Type B pancreatic cell (in vitro differentiated cells): Measurements from ENCODE around the gene LDHB. TPM values are rescaled to one million over a fixed set of nuclear protein-coding genes. Genes with fewer than 3 reads are reported as not detected.
A peak's percentile ranks its signal among the peaks of the same experiment; 100 is the strongest.

Experiments
- DNase-seq: peaks from one replicate; pipeline ENCODE4 v3.0.0; 2021; ENCODE audit warnings: mixed read lengths; ENCODE audit not compliant: unreplicated experiment; ENCODE audit errors: extremely low spot score
- H3K27ac Mint-ChIP-seq: 2 replicates; pipeline ENCODE4 v1.8.0; 2021; ENCODE audit warnings: mild to moderate bottlenecking, mixed read lengths
- H3K27me3 Mint-ChIP-seq: 2 replicates; pipeline ENCODE4 v1.8.0; 2021; ENCODE audit warnings: mixed read lengths
- H3K36me3 Mint-ChIP-seq: 2 replicates; pipeline ENCODE4 v1.8.0; 2021; ENCODE audit warnings: mixed read lengths
- H3K4me1 Mint-ChIP-seq: one replicate; pipeline ENCODE4 v1.8.0; 2021; ENCODE audit warnings: mixed read lengths; ENCODE audit not compliant: unreplicated experiment
- H3K4me3 Mint-ChIP-seq: 2 replicates; pipeline ENCODE4 v1.8.0; 2021; ENCODE audit warnings: mild to moderate bottlenecking, mixed read lengths
- H3K9me3 Mint-ChIP-seq: 2 replicates; pipeline ENCODE4 v1.8.0; 2021; ENCODE audit warnings: mixed read lengths
- CTCF ChIP-seq: fragments of 200-600 bp; sonication (generic); conservative IDR thresholded peaks from 2 replicates; pipeline ENCODE4 v1.5.0; 2021; ENCODE audit warnings: antibody characterized with exemption, mild to moderate bottlenecking
- long read RNA-seq: library from polyadenylated mRNA; unstranded; transcript quantifications from one replicate; pipeline ENCODE4 v2.0.0, GENCODE V29; 2020
- total RNA-seq: library from RNA; stranded (reverse); gene quantifications from 2 replicates; pipeline ENCODE4 v1.2.1, GENCODE V29; 2021; ENCODE audit warnings: low replicate concordance

The LDHB gene
- total RNA-seq = 798 and 848 TPM in 2 replicates
- long read RNA-seq, transcript LDHB-210 (2 exons, 544 nt) = minor isoform, 10 of 4,698 reads
- long read RNA-seq, transcript LDHB-203 (8 exons, 1,538 nt) = minor isoform, 7 of 4,698 reads
- long read RNA-seq, transcript LDHB-201 (8 exons, 1,303 nt) = major isoform, 4,621 of 4,698 reads
- long read RNA-seq, partial matches to known transcripts = 37 of 4,698 reads
- long read RNA-seq, other reads (novel, unspliced or antisense) = 22 of 4,698 reads

- peak; percentile 93 for DNase-seq
- Mint-ChIP-seq H3K27me3 (peaks cover 22% of the 10 kb centered on the region), H3K4me1 (no peaks in the 10 kb centered on the region), H3K4me3 (peak within 1 kb of the TSS; percentile 99), H3K9me3 (no peaks in the 10 kb centered on the region), H3K36me3 (peaks cover 26% of the 10 kb centered on the region), H3K27ac (peak within 1 kb of the TSS; percentile 93)
- peak; percentile 19 for TF ChIP-seq CTCF
Measured at GRCh38 chr12:21657326-21658077, at the start of gene LDHB. TSS of gene LDHB (minus strand) at chr12:21657842. CDS start at chr12:21654671, 3,171 bp downstream.

GRCh38 chr12:21704847-21705246, 47.2 kb upstream of the LDHB start:
- Mint-ChIP-seq H3K4me3 (no peak overlapping the region), H3K27ac (no peak overlapping the region)

GRCh38 chr12:21699851-21700250, 42.2 kb upstream of the LDHB start:
- Mint-ChIP-seq H3K36me3 (no peaks in the 10 kb centered on the region), H3K9me3 (no peaks in the 10 kb centered on the region), H3K4me3 (no peak overlapping the region), H3K27ac (no peak overlapping the region), H3K27me3 (peaks cover 24% of the 10 kb centered on the region), H3K4me1 (no peaks in the 10 kb centered on the region)
- DNase-seq = no peak
- TF ChIP-seq CTCF = no peak

More at GRCh38 chr12:21704847-21705246, 47.2 kb upstream of the LDHB start:
- Mint-ChIP-seq H3K27me3 (peaks cover 24% of the 10 kb centered on the region), H3K9me3 (no peaks in the 10 kb centered on the region), H3K36me3 (no peaks in the 10 kb centered on the region), H3K4me1 (no peaks in the 10 kb centered on the region)
- no peak for DNase-seq
- no peak for TF ChIP-seq CTCF

- Mint-ChIP-seq H3K4me1 (no peaks in the 10 kb centered on the region), H3K4me3 (peak overlapping the region; percentile 40), H3K27ac (no peak overlapping the region), H3K27me3 (peaks cover 31% of the 10 kb centered on the region), H3K36me3 (no peaks in the 10 kb centered on the region), H3K9me3 (no peaks in the 10 kb centered on the region)
- DNase-seq = no peak
- TF ChIP-seq CTCF = peak; percentile 92
Measured at GRCh38 chr12:21697904-21698630, 40.4 kb upstream of the LDHB start.

- no peaks in the 10 kb centered on the region for H3K36me3 Mint-ChIP-seq
- H3K27me3 Mint-ChIP-seq = peaks cover 33% of the 10 kb centered on the region
- no peak for DNase-seq
- H3K4me1 Mint-ChIP-seq = no peaks in the 10 kb centered on the region
- no peak overlapping the region for H3K4me3 Mint-ChIP-seq
- no peak for TF ChIP-seq CTCF
- H3K9me3 Mint-ChIP-seq = no peaks in the 10 kb centered on the region
- H3K27ac Mint-ChIP-seq = no peak overlapping the region
Measured at GRCh38 chr12:21696625-21697024, 39.0 kb upstream of the LDHB start.
